ENCODE measurements around the gene GAGE10. TPM values are rescaled to one million over a fixed set of nuclear protein-coding genes. Genes with fewer than 3 reads are reported as not detected.

The GAGE10 gene
- total RNA-seq, 2 experiments from 2014 or later: not detected

DNA sequence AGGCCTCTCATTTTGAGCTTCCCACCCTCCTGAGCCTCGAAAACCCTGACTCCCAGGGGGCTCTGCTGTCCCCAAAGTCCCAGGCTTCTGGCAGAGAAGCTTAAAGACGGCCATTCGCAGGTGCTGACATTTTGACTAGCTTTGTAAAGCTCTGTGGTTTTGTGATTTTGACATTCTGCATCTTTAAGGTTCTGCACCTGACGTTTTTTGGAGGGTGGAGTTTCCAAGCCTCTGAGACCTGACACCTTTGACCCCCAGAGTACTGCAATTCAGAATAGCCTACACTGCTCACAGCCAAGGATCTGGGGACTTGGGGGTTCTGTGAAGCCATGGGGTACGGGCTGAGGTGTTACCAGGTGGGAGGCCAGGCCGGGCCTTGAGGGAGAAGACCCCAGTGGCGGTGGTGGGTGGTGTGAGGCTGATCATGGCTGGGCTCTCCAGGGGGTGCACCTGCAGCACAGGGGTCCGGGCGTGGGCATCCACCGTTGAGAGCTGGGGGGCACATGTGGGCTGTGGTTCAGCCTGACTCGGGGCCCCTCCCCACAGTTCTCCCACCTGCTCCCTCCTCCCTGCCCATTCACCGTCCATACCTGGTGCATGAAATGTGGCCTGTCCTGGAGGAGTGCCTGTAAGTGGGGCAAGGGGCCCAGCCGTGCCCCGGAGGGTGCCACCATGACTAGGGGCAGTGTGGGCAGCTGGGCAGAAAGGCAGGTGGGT, 46.2 kb upstream of the GAGE10 start:
- TF ChIP-seq, protein P1, sequence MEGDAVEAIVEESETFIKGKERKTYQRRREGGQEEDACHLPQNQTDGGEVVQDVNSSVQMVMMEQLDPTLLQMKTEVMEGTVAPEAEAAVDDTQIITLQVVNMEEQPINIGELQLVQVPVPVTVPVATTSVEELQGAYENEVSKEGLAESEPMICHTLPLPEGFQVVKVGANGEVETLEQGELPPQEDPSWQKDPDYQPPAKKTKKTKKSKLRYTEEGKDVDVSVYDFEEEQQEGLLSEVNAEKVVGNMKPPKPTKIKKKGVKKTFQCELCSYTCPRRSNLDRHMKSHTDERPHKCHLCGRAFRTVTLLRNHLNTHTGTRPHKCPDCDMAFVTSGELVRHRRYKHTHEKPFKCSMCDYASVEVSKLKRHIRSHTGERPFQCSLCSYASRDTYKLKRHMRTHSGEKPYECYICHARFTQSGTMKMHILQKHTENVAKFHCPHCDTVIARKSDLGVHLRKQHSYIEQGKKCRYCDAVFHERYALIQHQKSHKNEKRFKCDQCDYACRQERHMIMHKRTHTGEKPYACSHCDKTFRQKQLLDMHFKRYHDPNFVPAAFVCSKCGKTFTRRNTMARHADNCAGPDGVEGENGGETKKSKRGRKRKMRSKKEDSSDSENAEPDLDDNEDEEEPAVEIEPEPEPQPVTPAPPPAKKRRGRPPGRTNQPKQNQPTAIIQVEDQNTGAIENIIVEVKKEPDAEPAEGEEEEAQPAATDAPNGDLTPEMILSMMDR (conservative IDR thresholded peaks at IDR 0.05; ENCODE audit: low read length): no peak
- no peak for TF ChIP-seq EZH2phosphoT487 (IDR thresholded peaks at IDR 0.05; ENCODE audit: borderline replicate concordance, low read depth, low read length)
- Histone ChIP-seq H3K27ac (ENCODE audit: low read depth, low read length, poor library complexity, severe bottlenecking) (no peak overlapping the region), H3K4me3 (ENCODE audit: low read depth, low read length, poor library complexity, severe bottlenecking) (no peak overlapping the region), H3K4me1 (ENCODE audit: insufficient read depth, low read length, poor library complexity, severe bottlenecking) (peaks cover 7% of the 10 kb centered on the region), H3K36me3 (ENCODE audit: insufficient read depth, low read length) (no peaks in the 10 kb centered on the region), H3K4me2 (ENCODE audit: low read length) (no peak overlapping the region), H3K9me2 (ENCODE audit: insufficient read depth, low read length) (no peaks in the 10 kb centered on the region), H3K79me2 (ENCODE audit: insufficient read depth, low read depth, low read length) (no peaks in the 10 kb centered on the region), H3K9me3 (ENCODE audit: low read length) (no peaks in the 10 kb centered on the region), H2AFZ (ENCODE audit: low read length) (no peak overlapping the region), H4K20me1 (ENCODE audit: insufficient read depth, low read length) (no peaks in the 10 kb centered on the region)
- ChIA-PET CTCF (ENCODE audit: unreplicated experiment) (no interaction called here), POLR2A (interaction anchor here (0.6 to 1.4 kb wide), 3 partner anchors 10 to 426 kb away, joined by 3 to 4 read pairs (median 3); no protein-coding TSS in a partner anchor)
- BruUV-seq (replicated peaks): no TSS peak
- intact Hi-C loops (cut with micrococcal nuclease; ENCODE audit: unreplicated experiment): no loop called here
- DNase-seq (ENCODE audit: low spot score): no peak

DNA sequence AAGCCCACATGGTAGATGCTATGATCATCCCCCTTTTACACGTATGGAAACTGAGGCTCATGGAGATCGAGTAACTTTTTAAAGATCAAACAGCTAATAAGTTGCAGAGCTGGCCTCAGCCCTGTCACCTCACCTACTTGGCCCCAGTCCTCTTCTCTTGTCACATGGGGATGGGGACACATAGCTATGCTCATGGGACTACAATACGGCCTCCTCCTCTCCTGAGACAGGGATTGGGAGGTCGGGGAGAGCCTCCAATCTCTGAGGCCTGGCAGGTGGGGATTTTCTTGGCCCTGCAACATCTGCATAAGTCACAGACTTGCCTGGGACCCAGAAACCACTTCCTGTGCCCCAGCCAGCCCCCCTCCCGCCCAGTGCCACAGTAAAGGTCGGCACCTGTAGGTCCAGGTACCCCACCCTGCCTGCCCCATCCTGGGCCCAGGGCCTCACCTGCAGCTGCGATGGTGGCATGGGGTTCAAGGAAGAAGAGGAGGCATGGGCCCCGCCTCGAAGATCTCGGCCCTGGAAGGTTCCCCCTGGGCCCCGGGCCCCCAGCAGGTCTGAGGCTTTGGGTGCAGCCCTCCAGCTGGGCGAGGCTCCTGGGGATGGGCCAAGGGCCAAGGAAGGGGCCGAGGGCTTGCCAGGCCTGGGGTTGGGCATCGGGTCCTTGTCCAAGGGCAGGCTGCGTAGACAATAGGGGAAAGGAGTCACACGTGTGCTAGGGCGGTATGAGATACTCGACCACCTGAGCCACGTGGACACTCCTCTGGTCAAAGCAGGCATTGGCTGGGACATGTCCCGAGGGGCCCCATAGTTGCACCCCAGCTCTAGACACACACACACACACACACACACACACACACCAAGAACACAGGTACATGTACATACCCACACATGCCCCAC, 45.3 kb upstream of the GAGE10 start:
- no peaks in the 10 kb centered on the region for H3K9me3 ChIP-seq (ENCODE audit: low read length)
- no peak for TF ChIP-seq EZH2phosphoT487 (IDR thresholded peaks at IDR 0.05; ENCODE audit: borderline replicate concordance, low read depth, low read length)
- TF ChIP-seq, protein P1 (conservative IDR thresholded peaks at IDR 0.05; ENCODE audit: low read length): no peak
- no peaks in the 10 kb centered on the region for H3K79me2 ChIP-seq (ENCODE audit: insufficient read depth, low read depth, low read length)
- H3K9me2 ChIP-seq (ENCODE audit: insufficient read depth, low read length): no peaks in the 10 kb centered on the region
- H3K4me3 ChIP-seq (ENCODE audit: low read depth, low read length, poor library complexity, severe bottlenecking): no peak overlapping the region
- ChIA-PET CTCF (ENCODE audit: unreplicated experiment) (no interaction called here), POLR2A (interaction anchor here (1.4 kb wide), 1 partner anchor 11 kb away, joined by 3 read pairs; no protein-coding TSS in a partner anchor)
- BruUV-seq (replicated peaks): no TSS peak
- peaks cover 7% of the 10 kb centered on the region for H3K4me1 ChIP-seq (ENCODE audit: insufficient read depth, low read length, poor library complexity, severe bottlenecking)
- intact Hi-C loops (cut with micrococcal nuclease; ENCODE audit: unreplicated experiment): no loop called here
- no peaks in the 10 kb centered on the region for H3K36me3 ChIP-seq (ENCODE audit: insufficient read depth, low read length)
- no peak overlapping the region for H3K4me2 ChIP-seq (ENCODE audit: low read length)
- no peak overlapping the region for H2AFZ ChIP-seq (ENCODE audit: low read length)
- no peak for DNase-seq (ENCODE audit: low spot score)
- H4K20me1 ChIP-seq (ENCODE audit: insufficient read depth, low read length): no peaks in the 10 kb centered on the region
- H3K27ac ChIP-seq (ENCODE audit: low read depth, low read length, poor library complexity, severe bottlenecking): no peak overlapping the region

All from OCI-LY7 (cell line).